HepG2 (cell line): ENCODE data around the gene ZNF780B. TPM values are rescaled to one million over a fixed set of nuclear protein-coding genes. Genes with fewer than 3 reads are reported as not detected.

Experiments used
- FOXC1 ChIP-seq: sonication (generic); formaldehyde crosslinking; IDR thresholded peaks from 2 replicates; pipeline ENCODE4 v1.8.0; 2022; ENCODE audit warnings: mild to moderate bottlenecking, missing genetic modification reagents, borderline replicate concordance
- GABPA ChIP-seq, 2 experiments: IDR thresholded peaks; 2 replicates each; pipeline ENCODE4 v1.6.1; 2011 to 2016; ENCODE audit warnings: low read depth in 2 of 2, low read length in 1 of 2, missing biosample characterization in 1 of 2, missing genetic modification characterization in 1 of 2
- GZF1 ChIP-seq: sonication (generic); formaldehyde crosslinking; IDR thresholded peaks from 2 replicates; pipeline ENCODE4 v1.5.1; 2020; ENCODE audit warnings: mild to moderate bottlenecking, missing genetic modification reagents
- HNRNPUL1 ChIP-seq: fragments of 200-400 bp; formaldehyde crosslinking; IDR thresholded peaks from 2 replicates; pipeline ENCODE4 v1.6.1; 2017; ENCODE audit warnings: low read depth, mild to moderate bottlenecking, low read length, moderate library complexity
- JARID2 ChIP-seq: sonication (generic); formaldehyde crosslinking; IDR thresholded peaks from 2 replicates; pipeline ENCODE4 v1.8.1; 2023; ENCODE audit warnings: missing genetic modification reagents, inconsistent platforms; ENCODE audit not compliant: insufficient replicate concordance
- MAF1 ChIP-seq: sonication (generic); formaldehyde crosslinking; IDR thresholded peaks from 2 replicates; pipeline ENCODE4 v1.5.0; 2020; ENCODE audit warnings: missing genetic modification reagents, borderline replicate concordance
- MTERF4 ChIP-seq: sonication (generic); formaldehyde crosslinking; IDR thresholded peaks from 2 replicates; pipeline ENCODE4 v1.8.0; 2023; ENCODE audit warnings: mild to moderate bottlenecking, missing genetic modification reagents
- MXD4 ChIP-seq: IDR thresholded peaks from 2 replicates; pipeline ENCODE4 v1.6.1; 2016; ENCODE audit warnings: mild to moderate bottlenecking, missing biosample characterization, missing genetic modification reagents
- PREB ChIP-seq: sonication (generic); formaldehyde crosslinking; IDR thresholded peaks from 2 replicates; pipeline ENCODE4 v1.4.0; 2020; ENCODE audit warnings: missing genetic modification reagents
- PRPF4 ChIP-seq: fragments of 200-400 bp; formaldehyde crosslinking; IDR thresholded peaks from 2 replicates; pipeline ENCODE4 v1.6.1; 2016; ENCODE audit warnings: low read length, low read depth; ENCODE audit not compliant: poor library complexity, severe bottlenecking
- SCMH1 ChIP-seq: sonication (generic); formaldehyde crosslinking; IDR thresholded peaks from 2 replicates; pipeline ENCODE4 v1.9.0; 2021; ENCODE audit warnings: missing genetic modification reagents, mild to moderate bottlenecking, borderline replicate concordance
- SRSF4 ChIP-seq: fragments of 200-400 bp; formaldehyde crosslinking; IDR thresholded peaks from one replicate; pipeline ENCODE4 v1.6.1; 2018; ENCODE audit warnings: mild to moderate bottlenecking, low read depth, low read length, moderate library complexity; ENCODE audit not compliant: poor library complexity, severe bottlenecking
- TAF15 ChIP-seq: fragments of 200-400 bp; formaldehyde crosslinking; IDR thresholded peaks from one replicate; pipeline ENCODE4 v1.6.1; 2018; ENCODE audit warnings: mild to moderate bottlenecking, low read depth, low read length; ENCODE audit not compliant: poor library complexity, severe bottlenecking
- THAP11 ChIP-seq: IDR thresholded peaks from 2 replicates; pipeline ENCODE4 v1.6.1; 2016; ENCODE audit warnings: missing biosample characterization, missing genetic modification reagents
- ZNF335 ChIP-seq: sonication (generic); formaldehyde crosslinking; IDR thresholded peaks from 2 replicates; pipeline ENCODE4 v1.4.0; 2020; ENCODE audit warnings: missing genetic modification reagents
- ZNF337 ChIP-seq: sonication (generic); formaldehyde crosslinking; IDR thresholded peaks from 2 replicates; pipeline ENCODE4 v1.5.1; 2020; ENCODE audit warnings: missing genetic modification reagents, low read depth, mild to moderate bottlenecking, borderline replicate concordance
- ZNF570 ChIP-seq: sonication (generic); formaldehyde crosslinking; IDR thresholded peaks from 2 replicates; pipeline ENCODE4 v1.4.0; 2020; ENCODE audit warnings: mild to moderate bottlenecking, missing genetic modification reagents, borderline replicate concordance
- ZNF605 ChIP-seq: sonication (generic); formaldehyde crosslinking; IDR thresholded peaks from 2 replicates; pipeline ENCODE4 v1.8.0; 2022; ENCODE audit warnings: mild to moderate bottlenecking, missing genetic modification reagents
- ZNF839 ChIP-seq: sonication (generic); formaldehyde crosslinking; IDR thresholded peaks from 2 replicates; pipeline ENCODE4 v1.4.0; 2020; ENCODE audit warnings: missing genetic modification reagents, mild to moderate bottlenecking, borderline replicate concordance
- ZNF850 ChIP-seq: sonication (generic); formaldehyde crosslinking; conservative IDR thresholded peaks from 2 replicates; pipeline ENCODE4 v1.9.0; 2021; ENCODE audit warnings: mild to moderate bottlenecking, missing genetic modification reagents
- polyA plus RNA-seq, 8 experiments: library from polyadenylated mRNA; depleted of rRNA in 3 of 8; stranded (reverse) in 7 of 8; unstranded in 1 of 8; fragments of >200 nt; fragmentation: Illumina TruSeq in 4 of 8; extraction: Trizol in 4 of 8; gene quantifications; 2 replicates each; pipeline versions ENCODE4 v1.2.1 to v1.2.3, GENCODE V29; 2011 to 2016; ENCODE audit warnings: low read depth in 4 of 8, missing spikeins in 1 of 8, mixed read lengths in 1 of 8; ENCODE audit not compliant: insufficient read depth in 1 of 8
- total RNA-seq, 5 experiments: library from RNA; depleted of rRNA; stranded (reverse); fragments of >200 nt; fragmentation: Illumina TruSeq; extraction: Trizol; gene quantifications; 2 replicates each; pipeline ENCODE4 v1.2.3, GENCODE V29; 2016; ENCODE audit warnings: low read depth in 1 of 5
- TF ChIP-seq, protein P1 (sequence below): sonication (generic); formaldehyde crosslinking; IDR thresholded peaks from 2 replicates; pipeline ENCODE4 v1.8.0; 2022; ENCODE audit warnings: mild to moderate bottlenecking, missing genetic modification reagents, moderate library complexity
- TF ChIP-seq, protein P2 (sequence below): sonication (generic); formaldehyde crosslinking; IDR thresholded peaks from 2 replicates; pipeline ENCODE4 v1.5.1; 2020; ENCODE audit warnings: mild to moderate bottlenecking, missing genetic modification reagents, moderate library complexity

The ZNF780B gene
- total and polyA plus RNA-seq, 2 of the 13 experiments (the other 11 are each of a cell fraction or from before 2014, with no cell fraction given) = 6.6 to 21.9 TPM

DNA sequence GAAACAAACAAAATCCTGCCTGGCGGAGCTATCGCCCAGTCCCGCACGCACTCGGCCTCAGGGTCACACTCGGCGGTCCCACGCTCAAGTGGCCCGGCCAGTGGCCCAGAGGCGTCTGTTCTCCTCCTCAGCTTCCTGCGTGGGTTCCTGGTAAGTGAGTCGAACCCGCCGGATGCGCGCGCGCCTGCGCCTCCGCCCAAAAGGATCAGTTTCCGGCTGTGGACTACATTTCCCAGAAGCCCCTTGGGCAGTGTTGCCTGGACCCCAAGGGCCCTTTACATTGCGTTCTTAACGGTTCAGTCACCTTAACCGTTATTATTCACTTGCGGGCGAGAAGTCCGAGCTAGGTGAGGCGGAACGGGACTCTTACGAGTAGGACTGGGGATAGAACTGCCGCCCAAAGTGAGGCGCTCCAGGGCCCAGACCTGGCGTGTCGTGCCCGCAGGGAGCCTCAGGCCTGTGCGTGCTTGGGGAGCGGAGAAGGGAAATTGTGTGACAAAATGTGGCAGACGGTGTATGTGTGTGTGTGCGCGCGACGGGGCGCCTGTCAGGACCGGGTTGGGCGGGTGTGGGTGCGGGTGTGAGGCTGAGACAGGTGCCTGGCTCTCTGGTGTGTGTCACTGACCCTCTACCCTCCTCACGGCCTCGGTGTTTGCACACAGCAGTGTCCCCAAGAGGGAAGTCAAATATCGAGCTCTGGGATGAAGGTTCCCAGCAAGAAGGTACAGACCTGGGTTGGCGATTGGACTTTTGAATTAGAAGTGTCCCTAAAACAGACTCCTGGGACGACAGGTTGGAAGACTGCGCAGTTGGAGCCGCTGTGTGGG is 59.0 kb downstream of the ZNF780B start, which contains the start of gene ZNF546 (continued):
- TF ChIP-seq, protein P1, sequence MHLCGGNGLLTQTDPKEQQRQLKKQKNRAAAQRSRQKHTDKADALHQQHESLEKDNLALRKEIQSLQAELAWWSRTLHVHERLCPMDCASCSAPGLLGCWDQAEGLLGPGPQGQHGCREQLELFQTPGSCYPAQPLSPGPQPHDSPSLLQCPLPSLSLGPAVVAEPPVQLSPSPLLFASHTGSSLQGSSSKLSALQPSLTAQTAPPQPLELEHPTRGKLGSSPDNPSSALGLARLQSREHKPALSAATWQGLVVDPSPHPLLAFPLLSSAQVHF (CRISPR knock-in tag) = 0 out of 2 replicates have a peak, but pooled peaks have one; percentile 85
- TF ChIP-seq PREB (CRISPR knock-in tag) (no peak), FOXC1 (CRISPR knock-in tag) (no peak; the same call in 1 of the 2 replicates), GABPA (IDR thresholded peaks at IDR 0.05; ENCODE audit: low read depth, low read length) (peak; percentile 69), GABPA (CRISPR knock-in tag; IDR thresholded peaks at IDR 0.05; ENCODE audit: low read depth) (peak; percentile 90), JARID2 (peak; percentile 39), ZNF605 (CRISPR knock-in tag) (peak; percentile 70), ZNF337 (CRISPR knock-in tag) (no peak), THAP11 (CRISPR knock-in tag) (peak; percentile 99), MXD4 (CRISPR knock-in tag) (no peak), GZF1 (CRISPR knock-in tag) (0 out of 2 replicates have a peak, but pooled peaks have one; percentile 56), MAF1 (CRISPR knock-in tag) (0 out of 2 replicates have a peak, but pooled peaks have one; percentile 36), ZNF850 (no peak), ZNF335 (CRISPR knock-in tag) (peak; percentile 97), MTERF4 (CRISPR knock-in tag) (0 out of 2 replicates have a peak, but pooled peaks have one; percentile 83), TAF15 (no peak), SRSF4 (no peak), PRPF4 (no peak), ZNF839 (CRISPR knock-in tag) (no peak), SCMH1 (CRISPR knock-in tag) (no peak), HNRNPUL1 (no peak), ZNF570 (CRISPR knock-in tag) (no peak)
- TF ChIP-seq, protein P2, sequence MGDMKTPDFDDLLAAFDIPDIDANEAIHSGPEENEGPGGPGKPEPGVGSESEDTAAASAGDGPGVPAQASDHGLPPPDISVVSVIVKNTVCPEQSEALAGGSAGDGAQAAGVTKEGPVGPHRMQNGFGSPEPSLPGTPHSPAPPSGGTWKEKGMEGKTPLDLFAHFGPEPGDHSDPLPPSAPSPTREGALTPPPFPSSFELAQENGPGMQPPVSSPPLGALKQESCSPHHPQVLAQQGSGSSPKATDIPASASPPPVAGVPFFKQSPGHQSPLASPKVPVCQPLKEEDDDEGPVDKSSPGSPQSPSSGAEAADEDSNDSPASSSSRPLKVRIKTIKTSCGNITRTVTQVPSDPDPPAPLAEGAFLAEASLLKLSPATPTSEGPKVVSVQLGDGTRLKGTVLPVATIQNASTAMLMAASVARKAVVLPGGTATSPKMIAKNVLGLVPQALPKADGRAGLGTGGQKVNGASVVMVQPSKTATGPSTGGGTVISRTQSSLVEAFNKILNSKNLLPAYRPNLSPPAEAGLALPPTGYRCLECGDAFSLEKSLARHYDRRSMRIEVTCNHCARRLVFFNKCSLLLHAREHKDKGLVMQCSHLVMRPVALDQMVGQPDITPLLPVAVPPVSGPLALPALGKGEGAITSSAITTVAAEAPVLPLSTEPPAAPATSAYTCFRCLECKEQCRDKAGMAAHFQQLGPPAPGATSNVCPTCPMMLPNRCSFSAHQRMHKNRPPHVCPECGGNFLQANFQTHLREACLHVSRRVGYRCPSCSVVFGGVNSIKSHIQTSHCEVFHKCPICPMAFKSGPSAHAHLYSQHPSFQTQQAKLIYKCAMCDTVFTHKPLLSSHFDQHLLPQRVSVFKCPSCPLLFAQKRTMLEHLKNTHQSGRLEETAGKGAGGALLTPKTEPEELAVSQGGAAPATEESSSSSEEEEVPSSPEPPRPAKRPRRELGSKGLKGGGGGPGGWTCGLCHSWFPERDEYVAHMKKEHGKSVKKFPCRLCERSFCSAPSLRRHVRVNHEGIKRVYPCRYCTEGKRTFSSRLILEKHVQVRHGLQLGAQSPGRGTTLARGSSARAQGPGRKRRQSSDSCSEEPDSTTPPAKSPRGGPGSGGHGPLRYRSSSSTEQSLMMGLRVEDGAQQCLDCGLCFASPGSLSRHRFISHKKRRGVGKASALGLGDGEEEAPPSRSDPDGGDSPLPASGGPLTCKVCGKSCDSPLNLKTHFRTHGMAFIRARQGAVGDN (CRISPR knock-in tag) = peak; percentile 95
